ENCODE measurements around the gene TTC36. TPM values are rescaled to one million over a fixed set of nuclear protein-coding genes. Genes with fewer than 3 reads are reported as not detected.

Gene TTC36
- total and polyA plus RNA-seq, 10 of the 15 experiments (the other 5 are each of a cell fraction or from before 2014, with no cell fraction given): 0.28 to 0.78 (median 0.59) TPM; not detected in 7

GRCh38 chr11:118491041-118491440 lies 36.2 kb upstream of the TTC36 start:
- BruUV-seq (replicated peaks): no TSS peak
- ATAC-seq: no peak
- Histone ChIP-seq H3K27me3 (replicated peaks in 1 of 2; ENCODE audit: control insufficient read depth in 2 of 2, insufficient read depth in 2 of 2, low read length in 1 of 2) (no peaks in the 10 kb centered on the region), H4K20me1 (ENCODE audit: control insufficient read depth, insufficient read depth) (no peaks in the 10 kb centered on the region), H3K4me3 (no peak overlapping the region), H3K9ac (ENCODE audit: control insufficient read depth, insufficient read depth, low read length) (no peak overlapping the region), H3K79me2 (ENCODE audit: control insufficient read depth, insufficient read depth, low read length) (no peaks in the 10 kb centered on the region; the same call in 1 of the 2 replicates), H3K9me3 (replicated peaks; ENCODE audit: control insufficient read depth, insufficient read depth, low read length) (no peaks in the 10 kb centered on the region), H3K36me3 (ENCODE audit: control insufficient read depth in 2 of 2, insufficient read depth in 2 of 2, low read length in 1 of 2) (peaks cover 6 to 33% of the 10 kb centered on the region in 2 experiments), H3K27ac (ENCODE audit: control insufficient read depth, insufficient read depth) (no peak overlapping the region), H2AFZ (ENCODE audit: control insufficient read depth, low read depth, low read length) (no peak overlapping the region), H3K4me1 (ENCODE audit: control insufficient read depth, insufficient read depth, low read length) (no peaks in the 10 kb centered on the region), H3K4me2 (ENCODE audit: control insufficient read depth, insufficient read depth) (no peak overlapping the region)
- intact Hi-C loops (cut with micrococcal nuclease; ENCODE audit: unreplicated experiment): no loop called here
- WGBS (ENCODE audit: insufficient coverage, insufficient replicate concordance, low lambda C conversion rate, missing lambda C conversion rate): 98% methylated on average over 4 of the region's 4 CpGs
- ChIA-PET SMC1A (ENCODE audit: uncharacterized antibody, unreplicated experiment) (interaction anchor here (0.8 kb wide), 1 partner anchor 116 kb away, joined by 4 read pairs; no protein-coding TSS in a partner anchor), POLR2A (no interaction called here), CTCF (interaction anchor here (1.4 to 3.5 kb wide), 4 partner anchors 9 to 93 kb away, joined by 5 to 29 read pairs (median 7); partner anchors contain the start of gene ATP5MG), RAD21 (ENCODE audit: unreplicated experiment) (interaction anchor here (1.0 kb wide), 1 partner anchor 71 kb away, joined by 3 read pairs; no protein-coding TSS in a partner anchor)
- in situ Hi-C loops (cut with MboI): loop anchor here (25.0 kb wide), 1 partner anchor 104 kb away; no protein-coding TSS in a partner anchor
- no peak for DNase-seq (ENCODE audit: low read depth, low spot score)
- no peak for FAIRE-seq
- no peak for TF ChIP-seq PRDM15 (CRISPR knock-in tag; IDR thresholded peaks at IDR 0.05)
- no peak for TF ChIP-seq BCL11A (IDR thresholded peaks at IDR 0.05; ENCODE audit: low read depth, low read length)
- no peak for TF ChIP-seq NFIC (IDR thresholded peaks at IDR 0.05; ENCODE audit: low read depth, low read length)
- no peak for TF ChIP-seq SPI1 (IDR thresholded peaks at IDR 0.05; ENCODE audit: borderline replicate concordance, insufficient read depth, low read depth, low read length)
- no peak for TF ChIP-seq NFYA (IDR thresholded peaks at IDR 0.05; ENCODE audit: borderline replicate concordance, low read depth, low read length)
- no peak for TF ChIP-seq SREBF1 (IDR thresholded peaks at IDR 0.05; ENCODE audit: low read length)
- TF ChIP-seq CBX3 (IDR thresholded peaks at IDR 0.05; ENCODE audit: borderline replicate concordance, low read depth): no peak
- no peak for TF ChIP-seq REST (IDR thresholded peaks at IDR 0.05; ENCODE audit: low read depth, low read length)
- TF ChIP-seq STAT3 (IDR thresholded peaks at IDR 0.05; ENCODE audit: low read depth, low read length): no peak
- TF ChIP-seq IKZF1 (conservative IDR thresholded peaks at IDR 0.05): no peak
- TF ChIP-seq IRF3 (IDR thresholded peaks at IDR 0.05): no peak
- no peak for TF ChIP-seq BCLAF1 (IDR thresholded peaks at IDR 0.05)
- no peak for TF ChIP-seq POLR2AphosphoS5 (IDR thresholded peaks at IDR 0.05; ENCODE audit: low read length)

All from GM12878 (cell line).